ENCODE data around the gene ZNF511.

GRCh38 chr10:133312016-133312768 is 3.5 kb downstream of the ZNF511 start:
- TF ChIP-seq POLR2A (IDR thresholded peaks at IDR 0.05) (no peak), CTCF (IDR thresholded peaks at IDR 0.05) (no peak)
